Measurements from ENCODE around the gene PBX1.

DNA sequence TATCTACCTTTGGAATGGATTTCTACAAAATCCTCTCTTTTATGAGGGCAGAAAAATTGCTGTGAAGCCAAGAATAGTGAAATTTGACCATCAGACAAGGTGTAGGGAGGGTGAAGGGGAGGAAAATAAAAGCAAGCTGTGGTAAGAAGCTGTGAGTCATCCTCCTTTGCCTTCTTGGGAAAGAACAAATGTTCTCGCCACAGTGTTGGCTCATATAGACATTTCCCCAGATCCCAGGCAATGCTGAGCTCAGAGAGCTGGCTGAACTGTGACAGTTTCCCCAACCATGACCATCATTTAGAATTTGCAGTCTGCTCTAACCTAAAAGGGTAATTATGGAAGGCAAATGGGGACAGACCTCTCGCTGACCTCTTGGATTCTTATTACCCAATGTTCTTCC lies 235.4 kb downstream of the PBX1 start:
- TF ChIP-seq EZH2phosphoT487 (IDR thresholded peaks at IDR 0.05; ENCODE audit: unreplicated experiment) (no peak), POLR2AphosphoS5 (IDR thresholded peaks at IDR 0.05; ENCODE audit: low read depth) (no peak), EZH2 (IDR thresholded peaks at IDR 0.05; ENCODE audit: low read depth, unreplicated experiment) (no peak), ZNF114 (CRISPR knock-in tag; IDR thresholded peaks at IDR 0.05) (no peak)
- TF ChIP-seq, protein P1, sequence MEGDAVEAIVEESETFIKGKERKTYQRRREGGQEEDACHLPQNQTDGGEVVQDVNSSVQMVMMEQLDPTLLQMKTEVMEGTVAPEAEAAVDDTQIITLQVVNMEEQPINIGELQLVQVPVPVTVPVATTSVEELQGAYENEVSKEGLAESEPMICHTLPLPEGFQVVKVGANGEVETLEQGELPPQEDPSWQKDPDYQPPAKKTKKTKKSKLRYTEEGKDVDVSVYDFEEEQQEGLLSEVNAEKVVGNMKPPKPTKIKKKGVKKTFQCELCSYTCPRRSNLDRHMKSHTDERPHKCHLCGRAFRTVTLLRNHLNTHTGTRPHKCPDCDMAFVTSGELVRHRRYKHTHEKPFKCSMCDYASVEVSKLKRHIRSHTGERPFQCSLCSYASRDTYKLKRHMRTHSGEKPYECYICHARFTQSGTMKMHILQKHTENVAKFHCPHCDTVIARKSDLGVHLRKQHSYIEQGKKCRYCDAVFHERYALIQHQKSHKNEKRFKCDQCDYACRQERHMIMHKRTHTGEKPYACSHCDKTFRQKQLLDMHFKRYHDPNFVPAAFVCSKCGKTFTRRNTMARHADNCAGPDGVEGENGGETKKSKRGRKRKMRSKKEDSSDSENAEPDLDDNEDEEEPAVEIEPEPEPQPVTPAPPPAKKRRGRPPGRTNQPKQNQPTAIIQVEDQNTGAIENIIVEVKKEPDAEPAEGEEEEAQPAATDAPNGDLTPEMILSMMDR (conservative IDR thresholded peaks at IDR 0.05; ENCODE audit: low read depth in 2 of 2) = no peak

Measured in GM23338 (cell line).